GM21360 (cell line): ENCODE measurements around the gene EIF5B.
"Not testable (repeated sequence)": the region's sequence is repeated elsewhere in the genome, so short reads cannot be mapped to it uniquely, and the experiment has no call there.

ENCODE experiments used
- ATAC-seq: cut with Tn5 transposase; IDR thresholded peaks from one replicate; pipeline ENCODE4 v1.9.1; 2021; ENCODE audit warnings: mild to moderate bottlenecking, moderate library complexity; ENCODE audit not compliant: unreplicated experiment

EIF5B gene

DNA sequence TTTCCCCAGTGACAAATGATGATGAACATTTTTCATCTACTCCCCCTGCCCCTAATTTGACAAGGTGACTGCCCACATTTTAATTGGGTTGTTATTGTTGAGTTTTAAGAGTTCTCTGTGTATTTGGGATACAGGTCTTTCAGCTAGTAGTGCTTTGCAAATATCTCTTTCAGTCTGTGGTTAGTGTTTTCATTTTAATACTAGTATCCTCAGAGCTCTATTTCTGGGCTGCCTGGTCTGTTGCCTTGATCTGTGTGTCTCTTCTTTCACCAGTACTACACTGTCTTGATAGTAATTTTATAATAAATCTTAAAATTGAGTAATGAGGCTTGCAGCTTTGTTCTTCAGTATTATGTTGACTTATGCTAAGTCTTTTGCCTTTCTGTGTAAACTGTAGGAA lies 19.7 kb downstream of the EIF5B start:
- no peak for ATAC-seq

DNA sequence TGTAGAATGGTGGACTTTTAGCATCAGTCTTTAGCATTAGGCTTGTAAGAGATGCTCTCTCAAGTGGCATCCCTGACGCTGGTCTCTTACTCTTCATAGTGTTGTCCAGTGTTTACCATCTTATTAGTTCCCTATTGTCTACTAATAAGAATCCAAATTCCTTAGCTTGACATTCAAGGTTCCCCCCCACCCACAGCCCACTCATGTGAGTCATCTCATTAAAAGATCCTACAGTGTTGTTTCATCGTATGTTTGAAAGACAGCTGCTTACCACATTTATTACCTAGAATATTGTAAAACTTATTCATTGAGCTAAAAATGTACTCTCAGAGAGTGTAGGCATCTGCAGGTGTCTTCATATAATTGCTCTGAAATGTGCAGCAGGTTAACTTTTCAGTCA lies 28.5 kb downstream of the EIF5B start:
- no peak for ATAC-seq

DNA sequence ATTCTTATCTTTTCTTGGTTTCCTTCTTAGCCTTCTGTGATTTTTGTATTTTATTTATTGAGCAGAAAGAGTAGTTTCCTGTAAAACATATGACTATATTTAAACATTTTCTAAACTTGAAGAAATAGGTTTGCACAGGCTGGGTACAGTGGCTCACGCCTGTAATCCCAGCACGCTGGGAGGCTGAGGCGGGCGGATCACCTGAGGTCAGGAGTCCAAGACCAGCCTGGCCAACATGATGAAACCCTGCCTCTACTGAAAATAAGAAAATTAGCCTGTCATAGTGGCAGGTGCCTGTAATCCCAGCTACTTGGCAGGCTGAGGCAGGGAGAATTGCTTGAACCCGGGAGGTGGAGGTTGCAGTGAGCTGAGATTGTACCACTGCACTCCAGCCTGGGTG lies 31.7 kb downstream of the EIF5B start:
- not testable (repeated sequence) for ATAC-seq

DNA sequence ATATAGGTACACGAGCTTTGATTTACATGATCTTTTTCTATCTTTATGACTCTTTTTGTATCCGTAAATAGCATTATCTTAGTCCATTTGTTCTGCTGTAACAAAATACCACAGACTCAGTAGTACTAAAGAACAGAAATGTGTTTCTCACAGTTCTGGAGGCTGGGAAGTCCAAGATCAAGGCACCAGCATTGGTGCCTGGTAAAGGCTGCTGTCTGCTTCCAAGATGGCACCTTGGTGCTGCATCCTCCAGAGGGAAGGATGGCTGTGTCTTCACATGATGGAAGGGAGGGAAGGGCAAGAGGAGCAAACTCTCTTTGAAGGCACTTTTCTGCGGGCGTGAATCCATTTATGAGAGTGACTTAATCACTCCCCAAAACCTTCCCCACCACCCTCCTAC lies 36.0 kb downstream of the EIF5B start:
- ATAC-seq, result no peak

DNA sequence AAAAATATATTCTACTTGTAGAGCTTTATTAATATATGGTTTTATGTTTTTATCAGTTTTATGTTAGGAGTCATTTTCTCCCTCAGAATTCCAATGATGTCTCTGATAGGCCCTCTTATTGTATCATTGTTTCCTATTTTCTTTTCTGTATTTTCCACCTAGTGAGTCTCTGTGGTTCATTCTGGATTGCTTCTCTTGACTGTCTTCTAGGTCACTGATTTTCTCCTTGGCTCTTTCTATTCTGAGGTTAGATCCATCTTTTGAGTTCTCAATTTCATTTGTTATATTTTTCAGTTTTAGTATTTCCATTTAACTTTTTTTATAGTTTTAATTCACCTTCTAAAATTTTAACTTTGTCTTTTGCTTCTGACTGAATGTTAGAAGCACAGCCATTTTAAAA lies 37.6 kb downstream of the EIF5B start:
- ATAC-seq, result no peak

DNA sequence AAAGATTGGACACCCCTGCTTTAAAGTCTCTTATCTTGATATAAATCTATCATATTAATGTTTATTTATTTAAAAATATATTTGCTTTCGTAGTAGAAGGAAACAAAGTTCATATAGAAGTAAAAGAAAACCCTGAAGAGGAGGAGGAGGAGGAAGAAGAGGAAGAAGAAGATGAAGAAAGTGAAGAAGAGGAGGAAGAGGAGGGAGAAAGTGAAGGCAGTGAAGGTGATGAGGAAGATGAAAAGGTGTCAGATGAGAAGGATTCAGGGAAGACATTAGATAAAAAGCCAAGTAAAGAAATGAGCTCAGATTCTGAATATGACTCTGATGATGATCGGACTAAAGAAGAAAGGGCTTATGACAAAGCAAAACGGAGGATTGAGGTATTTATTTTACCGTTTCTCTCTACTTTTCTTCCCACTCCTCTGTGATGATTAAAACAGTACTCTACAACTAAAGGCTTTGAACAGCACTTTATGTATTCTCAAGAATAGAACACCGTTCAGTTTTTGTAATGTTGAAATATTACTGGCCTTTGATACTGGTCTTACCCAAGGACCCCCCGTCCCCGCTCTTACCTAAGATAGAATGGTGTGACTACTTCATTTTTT lies 39.2 kb downstream of the EIF5B start:
- no peak for ATAC-seq

DNA sequence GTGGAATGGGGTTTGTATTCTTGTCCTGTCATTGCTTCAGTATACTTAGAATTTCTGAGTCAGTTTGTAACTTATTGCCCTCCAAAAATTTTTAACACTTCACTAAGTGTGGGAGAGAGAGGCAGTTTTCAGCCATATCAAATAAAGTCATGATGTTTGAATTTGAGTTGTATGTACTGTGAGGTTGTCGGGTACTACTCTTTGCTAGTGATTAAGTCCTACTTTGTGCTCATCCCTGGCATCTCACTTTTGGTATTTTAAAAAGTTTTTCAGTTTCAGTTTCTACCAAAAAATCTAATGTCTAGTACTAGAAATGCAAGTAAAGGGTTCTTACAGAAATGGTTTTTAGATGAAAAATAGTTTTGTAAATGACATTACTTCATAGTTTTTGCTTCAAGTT lies 40.7 kb downstream of the EIF5B start:
- no peak for ATAC-seq

DNA sequence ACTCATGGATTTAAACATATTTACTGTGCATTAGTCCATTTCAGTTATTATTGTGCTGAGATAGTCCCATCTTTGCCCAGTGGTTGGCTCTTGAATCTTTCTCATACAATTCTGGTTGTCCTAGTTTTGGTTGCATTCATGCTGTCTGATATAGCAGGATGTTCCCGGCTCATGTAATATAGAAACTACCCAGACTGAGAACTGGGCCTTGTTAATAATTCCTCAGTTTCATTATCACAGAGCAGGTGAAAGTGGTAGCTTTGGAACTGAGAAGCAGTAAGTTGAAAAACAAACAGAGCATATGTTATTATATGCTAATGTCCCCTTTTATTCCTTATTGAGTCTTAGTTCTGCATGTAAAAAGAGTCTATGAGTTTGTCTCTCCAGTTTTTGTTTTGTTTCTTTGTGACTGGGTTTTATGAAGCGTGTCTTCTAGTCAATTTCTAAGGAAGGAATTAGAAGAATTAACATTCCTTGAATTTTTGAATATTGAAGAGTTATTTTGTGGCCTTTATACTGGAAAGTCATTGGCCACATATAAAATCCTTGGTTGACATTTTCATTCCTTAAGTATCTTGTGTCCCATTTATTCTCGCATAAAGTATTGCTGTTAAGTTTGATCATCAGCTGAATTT lies 43.3 kb downstream of the EIF5B start:
- ATAC-seq, result no peak

DNA sequence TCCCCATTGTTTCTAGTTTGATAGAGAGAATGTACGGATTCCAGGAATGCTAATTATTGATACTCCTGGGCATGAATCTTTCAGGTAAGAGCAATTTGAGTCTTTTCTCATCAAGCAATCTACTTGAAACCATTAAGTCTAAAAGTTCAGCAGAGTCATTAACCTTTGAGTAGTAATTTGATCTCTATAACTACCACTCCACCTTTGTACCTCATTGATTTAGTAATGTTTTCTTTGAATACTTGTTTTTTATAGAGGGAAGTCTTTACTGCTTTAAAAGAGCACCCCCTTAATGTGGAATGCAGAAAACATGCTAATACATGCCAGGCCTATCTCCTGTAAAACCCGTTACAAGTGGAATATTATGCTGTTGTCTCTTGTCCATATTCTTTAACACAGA lies 45.0 kb downstream of the EIF5B start:
- ATAC-seq, result no peak

DNA sequence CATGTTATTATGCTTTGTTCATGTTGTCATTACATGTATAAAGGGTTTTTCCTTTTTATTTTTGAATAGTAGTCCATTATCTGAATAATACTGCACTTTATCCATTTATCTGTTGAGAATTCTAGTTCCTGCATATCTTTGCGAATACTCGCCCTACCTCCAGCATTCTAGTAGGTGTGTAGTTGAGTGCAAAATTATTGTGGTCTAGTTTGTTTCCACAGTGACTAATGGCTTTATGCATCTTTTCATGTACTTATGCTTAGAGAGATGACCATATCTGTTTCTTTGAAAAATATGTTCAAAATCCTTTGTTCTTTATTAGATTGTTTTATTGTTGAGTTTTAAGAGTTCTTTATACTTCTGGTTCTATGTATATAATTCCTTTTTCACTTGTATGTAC lies 48.8 kb downstream of the EIF5B start:
- ATAC-seq, result no peak

DNA sequence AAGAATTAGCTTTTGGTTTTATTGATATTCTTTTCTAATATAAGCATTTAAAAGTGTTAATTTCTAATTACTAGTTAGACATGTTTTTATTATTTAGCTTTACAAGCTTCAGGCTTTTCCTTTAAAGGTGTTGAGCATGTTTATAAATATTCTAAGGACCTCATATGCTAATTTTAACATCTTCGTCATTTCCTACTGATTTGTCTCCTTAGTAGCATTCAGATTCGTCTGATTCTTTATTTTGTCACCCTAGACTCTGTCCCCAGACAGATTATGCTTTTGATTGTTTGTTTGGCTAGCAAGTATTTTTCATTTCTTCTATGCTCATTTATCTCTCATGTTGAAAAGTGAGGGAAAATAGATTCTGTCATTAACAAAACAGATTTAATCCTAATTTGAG lies 51.7 kb downstream of the EIF5B start:
- no peak for ATAC-seq

DNA sequence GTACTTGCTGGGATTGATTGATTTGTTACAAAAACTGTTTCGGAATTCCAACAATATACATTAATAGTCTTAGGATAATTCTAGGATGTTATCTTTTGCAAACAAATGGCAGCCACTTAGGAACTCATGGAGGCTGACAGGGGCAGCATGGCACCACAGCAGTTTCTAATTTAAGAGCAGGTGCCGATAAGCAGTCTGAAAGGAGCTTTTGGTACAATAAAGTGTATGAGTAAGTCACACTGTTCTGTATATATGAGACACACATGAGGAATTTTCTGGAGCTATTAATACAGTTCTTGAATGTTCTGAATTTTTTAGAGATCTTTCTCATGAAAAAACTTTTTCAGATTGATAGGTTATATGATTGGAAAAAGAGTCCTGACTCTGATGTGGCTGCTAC lies 52.2 kb downstream of the EIF5B start:
- ATAC-seq, result no peak

DNA sequence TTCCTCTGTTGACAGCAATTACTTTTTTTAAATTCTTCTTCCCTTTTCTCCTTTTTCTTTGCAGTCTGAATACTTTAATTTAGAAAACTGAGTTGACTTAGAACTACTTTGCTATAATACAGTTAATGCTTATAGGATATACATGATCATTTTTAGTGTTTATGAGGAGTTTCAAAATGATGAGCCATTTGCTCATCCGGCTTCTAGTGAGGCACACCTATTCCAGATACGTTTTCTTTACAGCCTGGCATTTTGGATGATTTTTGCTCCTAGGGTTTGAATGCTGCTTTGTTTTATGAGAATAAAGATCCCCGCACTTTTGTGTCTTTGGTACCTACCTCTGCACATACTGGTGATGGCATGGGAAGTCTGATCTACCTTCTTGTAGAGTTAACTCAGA lies 52.8 kb downstream of the EIF5B start:
- ATAC-seq, result no peak

DNA sequence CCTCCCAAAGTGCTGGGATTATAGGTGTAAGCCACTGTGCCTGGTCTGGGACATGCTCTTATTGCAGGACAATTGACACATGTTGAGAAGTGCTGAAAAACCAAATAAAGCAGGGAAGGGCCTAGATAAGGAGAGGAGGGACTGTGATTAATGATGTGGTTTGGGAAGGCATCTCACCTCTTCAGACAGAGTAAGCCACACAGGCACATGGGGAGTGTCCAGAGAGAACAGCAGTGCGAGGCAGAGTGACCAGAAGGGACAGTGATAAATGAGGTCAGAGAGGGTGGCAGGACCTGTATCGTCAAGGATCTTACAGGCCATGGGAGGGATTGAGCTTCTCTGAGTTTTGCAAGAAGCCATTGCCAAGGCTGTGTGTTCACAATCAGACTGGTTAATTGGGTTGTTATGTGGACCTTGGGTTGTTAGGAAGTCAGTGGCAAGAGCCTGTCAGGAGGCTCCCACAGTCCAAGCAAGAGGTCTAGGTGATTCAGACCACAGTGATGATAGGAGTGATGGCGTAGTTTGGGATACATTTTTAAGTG lies 58.5 kb downstream of the EIF5B start:
- no peak for ATAC-seq

DNA sequence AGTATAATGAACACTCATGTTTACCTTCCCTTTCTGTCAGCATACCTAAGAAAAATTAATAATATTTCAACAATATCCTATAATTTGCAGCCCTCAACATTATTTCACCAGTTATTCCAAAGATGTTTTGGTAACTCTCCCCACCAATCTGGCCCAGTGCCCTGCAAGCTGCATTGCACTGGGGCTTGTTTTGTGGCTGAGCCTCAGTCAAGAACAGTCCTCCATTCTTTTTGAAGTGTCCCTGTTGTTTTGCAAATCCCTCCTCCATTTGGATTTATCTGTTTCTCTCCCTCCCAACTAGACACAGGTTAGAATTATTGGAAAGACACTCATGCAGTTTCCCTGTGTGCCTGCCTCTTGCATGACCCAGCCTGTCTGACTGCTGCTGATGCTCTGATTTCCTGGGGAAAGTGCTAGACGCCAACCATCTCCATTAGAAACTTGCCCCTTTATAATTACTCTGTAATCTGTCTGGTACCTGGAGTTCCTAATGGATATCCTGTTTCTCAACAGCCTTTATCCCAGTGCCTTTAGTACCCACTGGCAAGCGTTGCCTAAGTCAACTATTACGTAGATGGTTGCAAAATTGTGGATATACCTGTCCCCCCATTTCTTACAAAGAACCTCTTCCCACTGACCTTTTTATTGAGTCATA lies 60.2 kb downstream of the EIF5B start:
- ATAC-seq, result no peak

DNA sequence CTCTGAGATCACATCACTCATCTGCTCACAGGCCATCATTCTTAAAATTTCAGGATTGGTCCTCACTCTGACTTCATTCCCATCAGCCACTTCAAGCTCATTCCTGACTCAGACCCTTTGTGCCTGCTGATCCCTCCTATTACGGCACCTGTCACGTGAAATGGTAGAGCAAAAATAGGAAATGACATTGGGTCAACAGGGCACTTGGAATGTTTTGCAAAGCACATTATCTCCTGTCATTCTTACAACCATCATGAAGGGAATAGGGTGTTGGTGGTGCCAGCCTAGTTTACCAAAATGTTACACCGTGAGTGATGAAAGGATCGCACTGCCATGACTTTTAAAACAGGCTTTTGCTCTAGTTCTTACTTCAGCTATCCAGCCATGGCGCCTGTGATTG lies 61.1 kb downstream of the EIF5B start:
- ATAC-seq, result no peak

DNA sequence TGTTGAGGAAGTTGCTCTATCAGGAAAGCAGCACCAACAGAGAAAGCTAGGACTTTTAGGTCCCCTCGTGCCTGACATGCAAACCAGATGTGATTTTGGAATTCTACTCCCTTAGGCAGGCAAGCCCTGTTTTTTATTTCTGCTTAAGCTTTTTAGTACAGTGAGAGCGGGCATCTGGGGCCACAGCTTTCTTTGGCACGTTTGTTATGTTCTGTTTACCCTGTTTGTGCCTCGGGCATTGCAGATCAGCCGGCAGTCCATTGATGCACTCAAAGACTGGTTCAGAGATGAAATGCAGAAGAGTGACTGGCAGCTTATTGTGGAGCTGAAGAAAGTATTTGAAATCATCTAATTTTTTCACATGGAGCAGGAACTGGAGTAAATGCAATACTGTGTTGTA lies 61.9 kb downstream of the EIF5B start:
- ATAC-seq, result no peak

DNA sequence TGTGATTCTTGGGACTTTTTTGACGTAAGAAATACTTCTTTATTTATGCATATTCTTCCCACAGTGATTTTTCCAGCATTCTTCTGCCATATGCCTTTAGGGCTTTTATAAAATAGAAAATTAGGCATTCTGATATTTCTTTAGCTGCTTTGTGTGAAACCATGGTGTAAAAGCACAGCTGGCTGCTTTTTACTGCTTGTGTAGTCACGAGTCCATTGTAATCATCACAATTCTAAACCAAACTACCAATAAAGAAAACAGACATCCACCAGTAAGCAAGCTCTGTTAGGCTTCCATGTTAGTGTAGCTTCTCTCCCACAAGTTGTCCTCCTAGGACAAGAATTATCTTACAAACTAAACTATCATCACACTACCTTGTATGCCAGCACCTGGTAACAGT lies 62.6 kb downstream of the EIF5B start:
- ATAC-seq, result no peak

DNA sequence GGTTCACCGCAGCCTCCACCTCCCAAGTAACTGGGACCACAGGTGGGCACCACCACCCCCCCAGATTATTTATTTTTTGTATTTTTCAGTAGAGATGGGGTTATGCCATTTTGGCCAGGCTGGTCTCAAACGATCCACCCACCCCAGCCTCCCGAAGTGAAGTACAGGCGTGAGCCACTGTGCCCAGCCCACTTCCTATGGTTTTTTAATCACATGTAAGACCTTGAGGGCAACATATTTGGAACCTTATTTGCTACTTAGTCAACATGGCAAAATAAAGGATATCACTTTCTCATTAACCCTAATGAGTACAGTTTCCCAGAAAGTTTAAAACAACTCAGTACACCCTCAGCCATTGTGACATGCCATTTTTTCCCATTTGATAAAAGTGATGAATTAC lies 64.7 kb downstream of the EIF5B start:
- no peak for ATAC-seq

DNA sequence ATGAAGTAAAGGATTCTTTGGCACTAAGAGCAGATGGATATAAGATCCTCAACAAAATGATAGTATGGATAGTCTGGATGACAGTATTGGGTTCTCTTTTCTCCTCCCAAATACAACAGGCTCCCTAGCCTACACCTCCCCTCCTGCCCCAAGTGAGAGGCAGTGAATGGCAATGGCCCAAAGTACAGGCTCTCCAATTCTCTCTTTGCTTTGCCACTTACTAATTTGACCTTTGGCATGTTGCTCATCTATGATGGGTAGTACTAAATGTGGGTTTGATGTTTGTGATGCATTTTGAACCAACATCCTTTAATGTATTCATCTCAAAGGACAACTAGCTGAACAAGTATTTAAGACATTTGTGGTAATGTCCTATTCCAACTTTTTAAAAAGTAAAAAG lies 65.9 kb downstream of the EIF5B start:
- ATAC-seq, result no peak

DNA sequence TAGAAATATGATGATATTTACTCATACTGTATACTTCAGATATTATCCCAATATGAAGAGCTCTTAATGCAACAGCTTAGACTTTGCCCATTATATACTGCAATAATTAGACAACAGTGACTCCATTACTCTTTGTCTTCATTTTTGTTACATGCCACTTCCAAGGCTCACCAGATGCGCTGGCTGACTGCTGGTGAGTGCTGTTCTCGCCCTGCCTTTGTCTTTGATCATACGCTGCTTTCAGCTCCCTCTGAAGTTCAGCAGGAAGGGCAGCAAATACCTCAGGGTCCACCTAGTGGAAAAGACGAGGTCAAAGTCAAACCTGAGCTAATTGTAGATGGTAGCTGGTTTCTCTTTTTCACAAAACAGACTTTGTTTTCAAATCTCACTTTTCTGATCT lies 66.3 kb downstream of the EIF5B start:
- no peak for ATAC-seq

DNA sequence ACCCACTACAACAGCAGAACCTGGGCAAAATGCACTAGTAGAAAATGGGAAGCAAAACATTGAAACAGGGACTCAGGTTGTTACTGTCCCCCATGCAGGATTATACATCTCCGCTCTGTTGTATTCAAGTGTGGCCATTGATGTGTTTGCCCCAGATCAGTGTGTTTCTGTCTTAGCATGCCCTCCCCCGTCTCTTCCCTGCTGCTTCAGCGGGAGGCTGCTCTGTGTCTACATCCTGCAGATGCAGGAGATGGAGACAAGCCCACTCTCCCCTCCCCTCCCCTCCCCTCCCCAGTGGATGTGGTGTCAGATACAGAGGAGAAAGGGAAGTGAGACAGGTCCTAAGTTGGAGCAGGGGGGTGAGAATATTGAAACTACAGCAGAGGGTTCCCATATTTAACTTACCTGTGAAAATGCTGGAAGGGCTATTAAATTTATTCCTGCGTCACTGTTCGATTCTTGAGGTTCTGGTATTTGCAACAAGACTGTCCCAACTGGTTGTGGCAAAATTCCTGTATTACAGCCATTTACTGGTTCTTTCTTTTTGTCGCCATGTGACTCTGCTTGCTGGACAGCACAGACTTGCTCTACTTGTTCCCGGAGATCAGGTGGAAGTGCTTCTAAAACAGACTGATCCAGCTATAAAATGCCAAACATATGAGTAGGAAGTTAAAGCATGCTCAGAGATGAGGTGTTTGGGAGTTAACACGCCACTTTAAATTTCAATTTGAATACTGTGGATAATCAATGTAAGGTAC lies 67.0 kb downstream of the EIF5B start:
- ATAC-seq, result no peak
